GM23338 (cell line): Measurements from ENCODE around the gene RBM8A. TPM values are rescaled to one million over a fixed set of nuclear protein-coding genes. Genes with fewer than 3 reads are reported as not detected.

Experiments used
- ATAC-seq: fragments of 200-7000 bp; cut with Tn5 transposase; 3 replicates; pipeline ENCODE4 v1.9.1; 2020
- DNase-seq: peaks from one replicate; pipeline ENCODE4 v3.0.0-alpha.2; 2015; ENCODE audit warnings: low spot score
- H2AFZ ChIP-seq: fragments of 200-600 bp; sonication (generic); 2 replicates; pipeline ENCODE4 v1.8.0; 2016; ENCODE audit warnings: antibody characterized with exemption, mild to moderate bottlenecking, moderate library complexity
- H3F3A ChIP-seq: fragments of 200-600 bp; sonication (generic); replicated peaks from 2 replicates; pipeline ENCODE4 v1.8.0; 2017; ENCODE audit warnings: antibody characterized with exemption, mixed run types, low read depth
- H3K27ac ChIP-seq: fragments of 200-600 bp; sonication (generic); 2 replicates; pipeline ENCODE4 v1.6.1; 2016; ENCODE audit warnings: low read depth
- H3K27me3 ChIP-seq: fragments of 200-600 bp; sonication (generic); 2 replicates; pipeline ENCODE4 v1.8.0; 2016; ENCODE audit warnings: mild to moderate bottlenecking, mixed run types, moderate library complexity; ENCODE audit not compliant: insufficient read depth
- H3K36me3 ChIP-seq: fragments of 200-600 bp; sonication (generic); 2 replicates; pipeline ENCODE4 v1.8.0; 2016; ENCODE audit warnings: mild to moderate bottlenecking; ENCODE audit not compliant: insufficient read depth
- H3K4me1 ChIP-seq: fragments of 200-600 bp; sonication (generic); 2 replicates; pipeline ENCODE4 v1.8.0; 2016; ENCODE audit warnings: mild to moderate bottlenecking, moderate library complexity; ENCODE audit not compliant: insufficient read depth
- H3K4me2 ChIP-seq: fragments of 200-600 bp; sonication (generic); 2 replicates; pipeline ENCODE4 v1.7.1; 2017; ENCODE audit warnings: mixed run types
- H3K4me3 ChIP-seq: fragments of 200-600 bp; sonication (generic); 2 replicates; pipeline ENCODE4 v1.6.1; 2016; ENCODE audit warnings: mixed run types
- H3K79me2 ChIP-seq: fragments of 200-600 bp; sonication (generic); replicated peaks from 2 replicates; pipeline ENCODE4 v1.8.0; 2017; ENCODE audit warnings: mild to moderate bottlenecking; ENCODE audit not compliant: insufficient read depth
- H3K9me2 ChIP-seq: fragments of 200-600 bp; sonication (generic); 2 replicates; pipeline ENCODE4 v1.8.0; 2017; ENCODE audit not compliant: insufficient read depth
- H4K20me1 ChIP-seq: fragments of 200-600 bp; sonication (generic); replicated peaks from 2 replicates; pipeline ENCODE4 v1.8.0; 2017; ENCODE audit warnings: mild to moderate bottlenecking; ENCODE audit not compliant: insufficient read depth
- H3K27ac Mint-ChIP-seq: 2 replicates; pipeline ENCODE4 v1.8.0; 2020; ENCODE audit warnings: inconsistent platforms, mild to moderate bottlenecking, moderate library complexity, mixed read lengths
- H3K27me3 Mint-ChIP-seq: 3 replicates; pipeline ENCODE4 v1.8.0; 2022; ENCODE audit warnings: low read depth, mild to moderate bottlenecking, moderate library complexity, mixed read lengths, inconsistent platforms; ENCODE audit not compliant: insufficient read depth, poor library complexity
- H3K36me3 Mint-ChIP-seq: 3 replicates; pipeline ENCODE4 v1.8.0; 2021; ENCODE audit warnings: low read depth, mild to moderate bottlenecking, inconsistent platforms, moderate library complexity, mixed read lengths
- H3K4me1 Mint-ChIP-seq: 3 replicates; pipeline ENCODE4 v1.8.0; 2020; ENCODE audit warnings: mild to moderate bottlenecking, inconsistent platforms, mixed read lengths
- H3K4me3 Mint-ChIP-seq: 3 replicates; pipeline ENCODE4 v1.8.0; 2021; ENCODE audit warnings: moderate library complexity, mild to moderate bottlenecking, inconsistent platforms, mixed read lengths
- H3K9me3 Mint-ChIP-seq: 3 replicates; pipeline ENCODE4 v1.8.0; 2020; ENCODE audit warnings: moderate library complexity, mild to moderate bottlenecking, inconsistent platforms, mixed read lengths
- CREB1 ChIP-seq: fragments of 250-450 bp; sonication (Bioruptor Pico); IDR thresholded peaks from 2 replicates; pipeline ENCODE4 v1.5.0; 2020; ENCODE audit warnings: low read depth, mild to moderate bottlenecking, moderate library complexity
- NANOG ChIP-seq: IDR thresholded peaks from 2 replicates; pipeline ENCODE4 v1.6.1; 2016; ENCODE audit warnings: antibody characterized with exemption, borderline replicate concordance
- POLR2AphosphoS5 ChIP-seq: IDR thresholded peaks from 2 replicates; pipeline ENCODE4 v1.6.1; 2016; ENCODE audit warnings: antibody characterized with exemption, low read depth
- STAT1 ChIP-seq: IDR thresholded peaks from one replicate; pipeline ENCODE4 v1.6.1; 2016; ENCODE audit warnings: antibody characterized with exemption; ENCODE audit not compliant: unreplicated experiment
- ZNF331 ChIP-seq: fragments of 250-450 bp; sonication (Bioruptor Pico); IDR thresholded peaks from 2 replicates; pipeline ENCODE4 v1.5.0; 2020; ENCODE audit warnings: low read depth, mild to moderate bottlenecking, moderate library complexity
- ZNF462 ChIP-seq: fragments of 250-450 bp; sonication (Bioruptor Pico); IDR thresholded peaks from 2 replicates; pipeline ENCODE4 v1.5.0; 2020; ENCODE audit warnings: mild to moderate bottlenecking, moderate library complexity
- long read RNA-seq: library from polyadenylated mRNA; unstranded; transcript quantifications from one replicate; pipeline ENCODE4 v2.0.0, GENCODE V29; 2020; ENCODE audit not compliant: unreplicated experiment
- polyA plus RNA-seq: library from polyadenylated mRNA; unstranded; fragments of >200 nt; fragmentation: Nextera tagmentation; extraction: Ambion mirVana; gene quantifications from 2 replicates; pipeline ENCODE4 v1.2.1, GENCODE V29; 2016
- total RNA-seq: library from RNA; depleted of rRNA; stranded (reverse); fragments of >200 nt; shearing (Covaris generic); gene quantifications from 2 replicates; pipeline ENCODE4 v1.2.3, GENCODE V29; 2014; rRNA removed
- TF ChIP-seq, protein P1 (sequence below): IDR thresholded peaks from one replicate; pipeline ENCODE4 v1.6.1; 2018; ENCODE audit warnings: antibody characterized with exemption; ENCODE audit not compliant: unreplicated experiment
- TF ChIP-seq, protein P2 (sequence below): IDR thresholded peaks from 2 replicates; pipeline ENCODE4 v1.6.1; 2016; ENCODE audit warnings: antibody characterized with exemption
- TF ChIP-seq, protein P3 (sequence below), 2 experiments: fragments of 200-600 bp in 1 of 2; sonication (generic) in 1 of 2; conservative IDR thresholded peaks; 2 replicates each; pipeline versions ENCODE4 v1.5.1 to v1.6.1; 2016 to 2017; ENCODE audit warnings: antibody characterized with exemption in 2 of 2, low read depth in 2 of 2, mild to moderate bottlenecking in 2 of 2, moderate library complexity in 1 of 2

RBM8A gene
- total RNA-seq: 170 and 212 TPM in 2 replicates
- 286 and 312 TPM in 2 replicates for polyA plus RNA-seq
- long read RNA-seq, full-length matches to known transcripts: 110 of 140 reads
- long read RNA-seq, partial matches to known transcripts: 23 of 140 reads
- long read RNA-seq, other reads (novel, unspliced or antisense): 7 of 140 reads

DNA sequence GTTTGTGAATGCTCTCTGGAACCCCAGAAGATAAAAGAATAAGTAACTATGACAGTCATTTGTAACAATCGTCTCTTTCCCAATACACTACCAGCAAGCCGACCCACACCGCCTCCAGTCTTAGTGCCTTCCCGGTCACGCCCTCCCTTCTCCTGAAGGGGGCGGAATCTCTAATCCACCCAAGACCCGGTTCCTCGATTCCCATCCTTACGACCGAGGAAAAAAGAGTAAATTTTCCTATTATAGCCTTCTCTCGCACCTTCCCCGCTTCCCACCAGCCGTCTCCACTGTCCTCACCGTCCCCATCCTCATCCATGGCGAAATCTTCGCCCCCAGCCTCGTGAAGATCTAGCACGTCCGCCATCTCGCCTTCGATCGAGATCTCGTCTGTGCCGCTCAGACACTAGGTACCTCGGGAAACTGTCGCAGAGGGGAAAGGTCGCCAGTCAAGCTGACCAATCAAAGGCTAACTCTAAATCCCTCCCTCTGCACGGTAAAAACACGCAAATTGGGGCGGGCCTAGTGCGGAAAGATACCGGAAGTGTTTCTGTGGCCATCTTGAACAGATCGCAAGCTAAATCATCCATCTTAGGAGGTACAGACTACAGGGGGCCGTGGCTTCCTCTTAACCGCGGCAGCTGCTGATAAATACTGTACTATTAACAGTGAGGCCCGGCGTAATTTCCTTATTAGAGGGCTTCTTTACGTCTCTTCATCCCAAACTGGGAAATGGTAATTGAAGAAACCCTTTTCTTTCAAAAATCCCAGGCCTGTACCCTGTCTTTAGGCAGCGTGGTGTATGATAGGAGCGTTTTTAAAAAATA, at the start of gene RBM8A:
Gene RBM8A (minus strand): TSS at position 422 of the 824 bp plus-strand sequence. CDS start 58 bp downstream, at position 364.
- Histone ChIP-seq H3F3A (peaks cover 12% of the 10 kb centered on the region; the same call in 1 of the 2 replicates), H4K20me1 (no peaks in the 10 kb centered on the region), H3K9me2 (no peaks in the 10 kb centered on the region), H3K4me3 (peak within 1 kb of the TSS; percentile 63), H3K79me2 (peaks cover 12% of the 10 kb centered on the region), H2AFZ (no peak within 1 kb of the TSS), H3K4me1 (peaks cover 12% of the 10 kb centered on the region), H3K36me3 (peaks cover 17% of the 10 kb centered on the region), H3K27ac (peak within 1 kb of the TSS; percentile 90), H3K27me3 (no peaks in the 10 kb centered on the region), H3K4me2 (peak within 1 kb of the TSS; percentile 79)
- H3K4me3 Mint-ChIP-seq: no peak within 1 kb of the TSS; the same call in 1 of the 3 replicates
- H3K27me3 Mint-ChIP-seq: peaks cover 4% of the 10 kb centered on the region
- no peaks in the 10 kb centered on the region for H3K9me3 Mint-ChIP-seq
- H3K27ac Mint-ChIP-seq: peak within 1 kb of the TSS; percentile 86
- DNase-seq (peak; percentile 99), ATAC-seq (peak; percentile 97)
- TF ChIP-seq, protein P1, sequence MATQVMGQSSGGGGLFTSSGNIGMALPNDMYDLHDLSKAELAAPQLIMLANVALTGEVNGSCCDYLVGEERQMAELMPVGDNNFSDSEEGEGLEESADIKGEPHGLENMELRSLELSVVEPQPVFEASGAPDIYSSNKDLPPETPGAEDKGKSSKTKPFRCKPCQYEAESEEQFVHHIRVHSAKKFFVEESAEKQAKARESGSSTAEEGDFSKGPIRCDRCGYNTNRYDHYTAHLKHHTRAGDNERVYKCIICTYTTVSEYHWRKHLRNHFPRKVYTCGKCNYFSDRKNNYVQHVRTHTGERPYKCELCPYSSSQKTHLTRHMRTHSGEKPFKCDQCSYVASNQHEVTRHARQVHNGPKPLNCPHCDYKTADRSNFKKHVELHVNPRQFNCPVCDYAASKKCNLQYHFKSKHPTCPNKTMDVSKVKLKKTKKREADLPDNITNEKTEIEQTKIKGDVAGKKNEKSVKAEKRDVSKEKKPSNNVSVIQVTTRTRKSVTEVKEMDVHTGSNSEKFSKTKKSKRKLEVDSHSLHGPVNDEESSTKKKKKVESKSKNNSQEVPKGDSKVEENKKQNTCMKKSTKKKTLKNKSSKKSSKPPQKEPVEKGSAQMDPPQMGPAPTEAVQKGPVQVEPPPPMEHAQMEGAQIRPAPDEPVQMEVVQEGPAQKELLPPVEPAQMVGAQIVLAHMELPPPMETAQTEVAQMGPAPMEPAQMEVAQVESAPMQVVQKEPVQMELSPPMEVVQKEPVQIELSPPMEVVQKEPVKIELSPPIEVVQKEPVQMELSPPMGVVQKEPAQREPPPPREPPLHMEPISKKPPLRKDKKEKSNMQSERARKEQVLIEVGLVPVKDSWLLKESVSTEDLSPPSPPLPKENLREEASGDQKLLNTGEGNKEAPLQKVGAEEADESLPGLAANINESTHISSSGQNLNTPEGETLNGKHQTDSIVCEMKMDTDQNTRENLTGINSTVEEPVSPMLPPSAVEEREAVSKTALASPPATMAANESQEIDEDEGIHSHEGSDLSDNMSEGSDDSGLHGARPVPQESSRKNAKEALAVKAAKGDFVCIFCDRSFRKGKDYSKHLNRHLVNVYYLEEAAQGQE: no peak
- TF ChIP-seq, protein P2, sequence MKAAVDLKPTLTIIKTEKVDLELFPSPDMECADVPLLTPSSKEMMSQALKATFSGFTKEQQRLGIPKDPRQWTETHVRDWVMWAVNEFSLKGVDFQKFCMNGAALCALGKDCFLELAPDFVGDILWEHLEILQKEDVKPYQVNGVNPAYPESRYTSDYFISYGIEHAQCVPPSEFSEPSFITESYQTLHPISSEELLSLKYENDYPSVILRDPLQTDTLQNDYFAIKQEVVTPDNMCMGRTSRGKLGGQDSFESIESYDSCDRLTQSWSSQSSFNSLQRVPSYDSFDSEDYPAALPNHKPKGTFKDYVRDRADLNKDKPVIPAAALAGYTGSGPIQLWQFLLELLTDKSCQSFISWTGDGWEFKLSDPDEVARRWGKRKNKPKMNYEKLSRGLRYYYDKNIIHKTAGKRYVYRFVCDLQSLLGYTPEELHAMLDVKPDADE: peak; percentile 72
- TF ChIP-seq ZNF331 (no peak), STAT1 (no peak), POLR2AphosphoS5 (peak; percentile 96), CREB1 (CRISPR knock-in tag) (peak; percentile 84), ZNF462 (CRISPR knock-in tag) (no peak), NANOG (no peak)
- TF ChIP-seq, protein P3, sequence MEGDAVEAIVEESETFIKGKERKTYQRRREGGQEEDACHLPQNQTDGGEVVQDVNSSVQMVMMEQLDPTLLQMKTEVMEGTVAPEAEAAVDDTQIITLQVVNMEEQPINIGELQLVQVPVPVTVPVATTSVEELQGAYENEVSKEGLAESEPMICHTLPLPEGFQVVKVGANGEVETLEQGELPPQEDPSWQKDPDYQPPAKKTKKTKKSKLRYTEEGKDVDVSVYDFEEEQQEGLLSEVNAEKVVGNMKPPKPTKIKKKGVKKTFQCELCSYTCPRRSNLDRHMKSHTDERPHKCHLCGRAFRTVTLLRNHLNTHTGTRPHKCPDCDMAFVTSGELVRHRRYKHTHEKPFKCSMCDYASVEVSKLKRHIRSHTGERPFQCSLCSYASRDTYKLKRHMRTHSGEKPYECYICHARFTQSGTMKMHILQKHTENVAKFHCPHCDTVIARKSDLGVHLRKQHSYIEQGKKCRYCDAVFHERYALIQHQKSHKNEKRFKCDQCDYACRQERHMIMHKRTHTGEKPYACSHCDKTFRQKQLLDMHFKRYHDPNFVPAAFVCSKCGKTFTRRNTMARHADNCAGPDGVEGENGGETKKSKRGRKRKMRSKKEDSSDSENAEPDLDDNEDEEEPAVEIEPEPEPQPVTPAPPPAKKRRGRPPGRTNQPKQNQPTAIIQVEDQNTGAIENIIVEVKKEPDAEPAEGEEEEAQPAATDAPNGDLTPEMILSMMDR (conservative IDR thresholded peaks at IDR 0.05; ENCODE audit: low read depth in 2 of 2): peak; percentile 55 to 73
- peaks cover 14% of the 10 kb centered on the region for H3K4me1 Mint-ChIP-seq
- peaks cover 14% of the 10 kb centered on the region for H3K36me3 Mint-ChIP-seq
